HG03060 (cell line): ENCODE measurements around the gene ULK4.
"Not testable (repeated sequence)": the region's sequence is repeated elsewhere in the genome, so short reads cannot be mapped to it uniquely, and the experiment has no call there.

Experiments used
- ATAC-seq: cut with Tn5 transposase; IDR thresholded peaks from one replicate; pipeline ENCODE4 v1.9.1; 2021; ENCODE audit warnings: low read depth, moderate number of reproducible peaks; ENCODE audit not compliant: unreplicated experiment

The ULK4 gene

GRCh38 chr3:41961751-41962679 lies at the start of gene ULK4:
ULK4 (minus strand) TSS chr3:41962103; CDS start chr3:41954759, 7,344 bp downstream.
- ATAC-seq = peak; percentile 88

- ATAC-seq = no peak
These were observed 48.6 kb upstream of the ULK4 start for GRCh38 chr3:42010530-42010929.

GRCh38 chr3:42009456-42009855 lies 47.6 kb upstream of the ULK4 start:
- ATAC-seq = no peak

GRCh38 chr3:42007785-42008184 lies 45.9 kb upstream of the ULK4 start:
- no peak for ATAC-seq

GRCh38 chr3:42005401-42005800 lies 43.5 kb upstream of the ULK4 start:
- ATAC-seq = no peak

GRCh38 chr3:42002790-42003189 lies 40.9 kb upstream of the ULK4 start:
- ATAC-seq = no peak

- no peak for ATAC-seq
These were observed 39.9 kb upstream of the ULK4 start for GRCh38 chr3:42001777-42002176.

- ATAC-seq = no peak
These were observed 38.0 kb upstream of the ULK4 start for GRCh38 chr3:41999909-42000308.

- ATAC-seq = no peak
These were observed 36.0 kb upstream of the ULK4 start for GRCh38 chr3:41997702-41998550.

- no peak for ATAC-seq
These were observed 29.5 kb upstream of the ULK4 start for GRCh38 chr3:41991437-41991836.

- ATAC-seq = no peak
These were observed 27.6 kb upstream of the ULK4 start for GRCh38 chr3:41989518-41989917.

GRCh38 chr3:41987627-41988026 lies 25.7 kb upstream of the ULK4 start:
- ATAC-seq = no peak

GRCh38 chr3:41986561-41986960 lies 24.7 kb upstream of the ULK4 start:
- no peak for ATAC-seq

GRCh38 chr3:41985018-41985417 lies 23.1 kb upstream of the ULK4 start:
- no peak for ATAC-seq

GRCh38 chr3:41983091-41983490 lies 21.2 kb upstream of the ULK4 start:
- not testable (repeated sequence) for ATAC-seq

GRCh38 chr3:41977401-41977800 lies 15.5 kb upstream of the ULK4 start:
- ATAC-seq = not testable (repeated sequence)

- ATAC-seq = no peak
These were observed 13.7 kb upstream of the ULK4 start for GRCh38 chr3:41975416-41976103.

- ATAC-seq = no peak
These were observed 12.3 kb upstream of the ULK4 start for GRCh38 chr3:41974223-41974622.

- no peak for ATAC-seq
These were observed 10.9 kb upstream of the ULK4 start for GRCh38 chr3:41972802-41973201.

- ATAC-seq = no peak
These were observed 4.3 kb upstream of the ULK4 start for GRCh38 chr3:41966206-41966605.

GRCh38 chr3:41963823-41964222 lies 1.9 kb upstream of the ULK4 start:
- no peak for ATAC-seq
